B cell (primary cell): ENCODE data around the gene ADSS1.

Source experiments
- EZH2 ChIP-seq: IDR thresholded peaks from 2 replicates; pipeline ENCODE4 v1.6.1; 2012; ENCODE audit warnings: borderline replicate concordance, low read depth, mild to moderate bottlenecking, moderate library complexity, low read length; ENCODE audit not compliant: insufficient read depth, poor library complexity, severe bottlenecking
- TF ChIP-seq, protein P1 (sequence below): fragments of 200-600 bp; IDR thresholded peaks from one replicate; pipeline ENCODE4 v1.8.0; 2022; ENCODE audit warnings: antibody characterized with exemption, mild to moderate bottlenecking

- no peak for TF ChIP-seq EZH2
- TF ChIP-seq, protein P1, sequence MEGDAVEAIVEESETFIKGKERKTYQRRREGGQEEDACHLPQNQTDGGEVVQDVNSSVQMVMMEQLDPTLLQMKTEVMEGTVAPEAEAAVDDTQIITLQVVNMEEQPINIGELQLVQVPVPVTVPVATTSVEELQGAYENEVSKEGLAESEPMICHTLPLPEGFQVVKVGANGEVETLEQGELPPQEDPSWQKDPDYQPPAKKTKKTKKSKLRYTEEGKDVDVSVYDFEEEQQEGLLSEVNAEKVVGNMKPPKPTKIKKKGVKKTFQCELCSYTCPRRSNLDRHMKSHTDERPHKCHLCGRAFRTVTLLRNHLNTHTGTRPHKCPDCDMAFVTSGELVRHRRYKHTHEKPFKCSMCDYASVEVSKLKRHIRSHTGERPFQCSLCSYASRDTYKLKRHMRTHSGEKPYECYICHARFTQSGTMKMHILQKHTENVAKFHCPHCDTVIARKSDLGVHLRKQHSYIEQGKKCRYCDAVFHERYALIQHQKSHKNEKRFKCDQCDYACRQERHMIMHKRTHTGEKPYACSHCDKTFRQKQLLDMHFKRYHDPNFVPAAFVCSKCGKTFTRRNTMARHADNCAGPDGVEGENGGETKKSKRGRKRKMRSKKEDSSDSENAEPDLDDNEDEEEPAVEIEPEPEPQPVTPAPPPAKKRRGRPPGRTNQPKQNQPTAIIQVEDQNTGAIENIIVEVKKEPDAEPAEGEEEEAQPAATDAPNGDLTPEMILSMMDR: no peak
Measured at GRCh38 chr14:104685216-104685997, 38.6 kb upstream of the ADSS1 start.
